Breast epithelium (tissue), 3 donors: ENCODE data around the gene SAGE1.

ENCODE experiments used
- CTCF ChIP-seq, 3 donors: fragments of 450-650 bp; IDR thresholded peaks; one replicate each; pipeline ENCODE4 v1.5.1; 2016 to 2017; ENCODE audit warnings: antibody characterized with exemption in 3 of 3, mild to moderate bottlenecking in 3 of 3, moderate library complexity in 3 of 3
- POLR2AphosphoS5 ChIP-seq, 3 donors: sonication (generic); formaldehyde crosslinking; IDR thresholded peaks; one replicate each; pipeline ENCODE4 v1.6.1; 2017; ENCODE audit warnings: antibody characterized with exemption in 3 of 3

GRCh38 chrX:135951291-135951690, 57.8 kb downstream of the SAGE1 start:
- TF ChIP-seq CTCF (IDR thresholded peaks at IDR 0.05) (no peak), POLR2AphosphoS5 (IDR thresholded peaks at IDR 0.05) (no peak)
